Choroid plexus epithelial cell (primary cell): Measurements from ENCODE around the gene OR52D1.
A peak's percentile ranks its signal among the peaks of the same experiment; 100 is the strongest.

ENCODE experiments used
- DNase-seq: peaks from one replicate; pipeline ENCODE4 v3.0.0-alpha.2; 2010; ENCODE audit warnings: low read depth
- H3K4me3 ChIP-seq: 2 replicates; pipeline ENCODE4 v1.5.1; 2011; ENCODE audit warnings: low read depth, mild to moderate bottlenecking, control low read depth, low read length, moderate library complexity
- TF ChIP-seq, protein P1 (sequence below): conservative IDR thresholded peaks from 2 replicates; pipeline ENCODE4 v1.5.1; 2011; ENCODE audit warnings: low read depth, mild to moderate bottlenecking, control low read depth, inconsistent platforms, low read length, moderate library complexity

Gene OR52D1

DNA sequence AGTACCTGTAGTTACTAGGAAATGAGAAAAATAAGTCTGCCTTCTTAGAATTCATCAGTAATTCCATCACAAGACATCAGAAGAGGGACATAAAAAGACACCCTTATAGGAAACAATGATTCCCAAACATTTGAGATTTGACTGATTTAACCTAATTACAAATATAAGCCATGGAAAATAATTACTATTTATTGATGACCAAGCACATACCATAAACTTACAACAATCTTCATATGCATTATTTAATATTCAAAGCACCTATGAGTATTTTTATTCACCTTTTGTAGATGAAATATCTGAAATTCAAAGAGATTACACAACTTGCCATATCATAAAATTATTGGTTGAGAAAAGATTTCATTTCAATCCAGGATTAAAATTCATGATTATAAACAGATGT, 14.6 kb upstream of the OR52D1 start:
- TF ChIP-seq, protein P1, sequence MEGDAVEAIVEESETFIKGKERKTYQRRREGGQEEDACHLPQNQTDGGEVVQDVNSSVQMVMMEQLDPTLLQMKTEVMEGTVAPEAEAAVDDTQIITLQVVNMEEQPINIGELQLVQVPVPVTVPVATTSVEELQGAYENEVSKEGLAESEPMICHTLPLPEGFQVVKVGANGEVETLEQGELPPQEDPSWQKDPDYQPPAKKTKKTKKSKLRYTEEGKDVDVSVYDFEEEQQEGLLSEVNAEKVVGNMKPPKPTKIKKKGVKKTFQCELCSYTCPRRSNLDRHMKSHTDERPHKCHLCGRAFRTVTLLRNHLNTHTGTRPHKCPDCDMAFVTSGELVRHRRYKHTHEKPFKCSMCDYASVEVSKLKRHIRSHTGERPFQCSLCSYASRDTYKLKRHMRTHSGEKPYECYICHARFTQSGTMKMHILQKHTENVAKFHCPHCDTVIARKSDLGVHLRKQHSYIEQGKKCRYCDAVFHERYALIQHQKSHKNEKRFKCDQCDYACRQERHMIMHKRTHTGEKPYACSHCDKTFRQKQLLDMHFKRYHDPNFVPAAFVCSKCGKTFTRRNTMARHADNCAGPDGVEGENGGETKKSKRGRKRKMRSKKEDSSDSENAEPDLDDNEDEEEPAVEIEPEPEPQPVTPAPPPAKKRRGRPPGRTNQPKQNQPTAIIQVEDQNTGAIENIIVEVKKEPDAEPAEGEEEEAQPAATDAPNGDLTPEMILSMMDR, result no peak
- no peak for DNase-seq
- H3K4me3 ChIP-seq, result no peak overlapping the region

DNA sequence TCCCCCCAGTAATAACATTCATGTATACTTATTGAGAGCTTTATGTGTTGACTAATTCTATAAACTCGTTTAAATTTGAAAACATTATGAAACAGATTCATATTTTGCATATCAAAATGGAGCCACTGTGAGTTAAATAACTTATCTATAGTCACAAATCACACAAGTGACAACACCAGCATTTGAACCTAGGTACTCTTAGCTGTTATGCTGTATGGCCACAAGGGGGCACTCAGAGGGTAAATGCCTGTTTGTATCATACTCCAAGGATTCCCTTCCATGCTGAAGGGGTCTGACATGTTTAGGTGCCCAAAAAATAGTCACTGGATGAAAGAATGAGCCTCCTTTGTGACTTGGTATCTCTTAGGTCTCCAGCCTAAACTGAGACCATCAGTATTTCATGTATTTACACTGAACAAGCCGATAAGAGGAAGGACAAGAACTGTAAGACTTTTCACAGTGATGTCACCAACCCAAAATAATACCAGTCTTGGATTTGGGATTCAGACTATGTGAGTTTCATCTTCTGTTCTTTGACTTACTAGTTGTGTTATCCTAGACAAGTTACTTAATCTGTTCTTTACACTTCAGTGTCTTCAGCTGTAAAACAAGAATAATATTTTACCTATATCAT, 12.2 kb upstream of the OR52D1 start:
- peak; percentile 74 for DNase-seq
- TF ChIP-seq, protein P1, result peak; percentile 85
- H3K4me3 ChIP-seq, result no peak overlapping the region

DNA sequence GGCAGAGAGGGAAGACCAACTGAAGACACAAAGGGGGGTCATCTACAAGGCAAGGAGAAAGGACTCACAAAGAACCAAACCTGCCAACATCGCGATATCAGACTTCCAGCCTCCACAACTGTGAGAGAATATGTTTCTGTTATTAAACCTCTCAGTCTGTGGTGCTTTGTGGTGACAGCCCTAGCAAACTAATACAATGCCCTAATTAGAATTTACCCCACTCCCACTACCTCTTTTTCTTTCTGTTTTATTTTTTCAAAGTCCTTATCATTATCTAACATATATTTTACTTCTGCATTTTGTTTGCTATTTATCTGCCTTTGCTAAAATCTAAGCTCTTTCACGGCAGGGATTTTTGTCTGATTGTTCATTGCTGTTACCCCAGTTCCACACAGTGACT, 2.5 kb upstream of the OR52D1 start:
- no peak overlapping the region for H3K4me3 ChIP-seq
- TF ChIP-seq, protein P1, result no peak
- no peak for DNase-seq

DNA sequence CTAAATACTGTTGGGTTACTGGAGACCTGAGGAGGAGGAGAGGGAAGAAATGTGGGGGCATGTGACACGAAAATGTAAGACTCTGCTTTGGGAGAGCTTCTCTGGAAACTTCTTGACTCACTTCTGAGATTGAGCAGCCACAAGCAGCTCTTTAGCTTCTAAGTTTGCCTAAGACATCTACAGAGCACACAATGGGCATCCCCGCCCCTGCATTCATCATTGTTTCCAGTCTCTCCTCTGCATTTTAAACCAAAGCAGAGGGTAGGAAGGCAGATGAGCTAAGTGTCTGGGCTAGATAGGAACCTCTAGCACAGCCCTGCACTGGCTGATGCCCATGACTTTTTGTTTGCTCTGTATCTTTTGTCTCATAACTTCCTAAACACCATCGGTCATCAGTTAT, 2.1 kb upstream of the OR52D1 start:
- no peak for DNase-seq
- H3K4me3 ChIP-seq, result no peak overlapping the region
- TF ChIP-seq, protein P1, result no peak

DNA sequence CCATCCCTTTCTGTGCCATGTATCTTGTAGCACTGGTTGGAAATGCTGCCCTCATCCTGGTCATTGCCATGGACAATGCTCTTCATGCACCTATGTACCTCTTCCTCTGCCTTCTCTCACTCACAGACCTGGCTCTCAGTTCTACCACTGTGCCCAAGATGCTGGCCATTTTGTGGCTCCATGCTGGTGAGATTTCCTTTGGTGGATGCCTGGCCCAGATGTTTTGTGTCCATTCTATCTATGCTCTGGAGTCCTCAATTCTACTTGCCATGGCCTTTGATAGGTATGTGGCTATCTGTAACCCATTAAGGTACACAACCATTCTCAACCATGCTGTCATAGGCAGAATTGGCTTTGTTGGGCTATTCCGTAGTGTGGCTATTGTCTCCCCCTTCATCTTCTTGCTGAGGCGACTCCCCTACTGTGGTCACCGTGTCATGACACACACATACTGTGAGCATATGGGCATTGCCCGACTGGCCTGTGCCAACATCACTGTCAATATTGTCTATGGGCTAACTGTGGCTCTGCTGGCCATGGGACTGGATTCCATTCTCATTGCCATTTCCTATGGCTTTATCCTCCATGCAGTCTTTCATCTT, 414 bp downstream of the OR52D1 start:
- TF ChIP-seq, protein P1, result no peak
- DNase-seq, result no peak
- H3K4me3 ChIP-seq, result no peak overlapping the region

DNA sequence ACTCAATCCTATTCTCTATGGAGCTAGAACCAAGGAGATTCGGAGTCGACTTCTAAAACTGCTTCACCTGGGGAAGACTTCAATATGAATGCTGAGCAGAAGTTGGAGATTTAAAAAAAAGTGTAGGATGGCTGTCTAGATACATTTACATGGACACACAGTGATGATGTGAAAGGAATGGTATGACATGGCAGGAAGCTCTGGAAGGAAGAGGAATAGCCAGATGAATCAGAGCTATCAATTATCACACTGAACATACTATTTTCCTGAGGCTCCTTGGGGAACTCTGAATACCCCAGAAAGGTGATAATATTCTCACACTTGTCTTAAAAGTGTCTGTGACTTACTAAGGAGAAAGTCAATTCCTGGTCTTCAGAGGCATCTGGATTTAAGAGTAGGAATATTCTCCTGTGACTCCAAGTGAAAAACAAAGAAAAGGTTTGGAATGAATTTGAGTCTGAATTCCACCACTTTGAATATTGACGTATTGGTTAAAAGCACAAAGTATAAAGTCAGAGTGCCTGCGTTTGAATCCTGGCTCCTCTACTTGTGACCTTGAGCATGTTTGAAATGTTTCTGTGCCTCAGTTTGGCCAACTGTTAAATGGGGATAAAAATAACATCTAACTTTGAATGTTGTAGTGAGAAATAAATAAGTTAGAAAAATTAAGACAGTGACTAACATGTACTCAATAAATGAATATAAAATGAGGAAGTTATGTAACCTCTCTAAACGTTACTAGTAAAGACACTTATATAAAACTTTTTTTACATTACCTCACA, 1.3 kb downstream of the OR52D1 start:
- DNase-seq, result no peak
- TF ChIP-seq, protein P1, result no peak
- H3K4me3 ChIP-seq, result no peak overlapping the region
